ENCODE results near the gene ATP4B. TPM values are rescaled to one million over a fixed set of nuclear protein-coding genes. Genes with fewer than 3 reads are reported as not detected.

The ATP4B gene
- total and polyA plus RNA-seq, 2 donors (not counting 3 experiments of a cell fraction or from before 2014, with no cell fraction given) = 0.06 TPM; not detected in 1

GRCh38 chr13:113629866-113630265, 28.1 kb downstream of the ATP4B start:
- intact Hi-C loops (cut with micrococcal nuclease) = no loop called here
- Histone ChIP-seq H3K4me2 (ENCODE audit: insufficient read depth, low read length) (no peak overlapping the region), H3K36me3 (ENCODE audit: control insufficient read depth in 2 of 2, extremely low read depth in 1 of 2, insufficient read depth in 2 of 2, low read length in 2 of 2) (peaks cover 3 to 26% of the 10 kb centered on the region in 2 experiments)

More at GRCh38 chr13:113629866-113630265, 28.1 kb downstream of the ATP4B start:
- FAIRE-seq (no peak), DNase-seq (ENCODE audit: low read depth, low spot score) (no peak)
- Histone ChIP-seq H4K20me1 (replicated peaks; ENCODE audit: control insufficient read depth, extremely low read depth, insufficient read depth, low read length) (no peaks in the 10 kb centered on the region), H3K27ac (ENCODE audit: insufficient read depth, low read depth, low read length) (no peak overlapping the region), H3K79me2 (ENCODE audit: control insufficient read depth, insufficient read depth, low read length) (peaks cover 57% of the 10 kb centered on the region), H3K9me1 (replicated peaks; ENCODE audit: control insufficient read depth, extremely low read depth, insufficient read depth, low read length) (no peaks in the 10 kb centered on the region), H3K4me1 (ENCODE audit: control insufficient read depth, extremely low read depth, insufficient read depth, low read length) (peaks cover 7% of the 10 kb centered on the region), H3K27me3 (ENCODE audit: control insufficient read depth in 2 of 2, insufficient read depth in 2 of 2, low read length in 2 of 2) (no peaks in the 10 kb centered on the region), H3K4me3 (replicated peaks in 1 of 3; ENCODE audit: insufficient read depth in 1 of 3, low read depth in 1 of 3, low read length in 3 of 3) (no peak overlapping the region), H3K9me3 (replicated peaks; ENCODE audit: control insufficient read depth, insufficient read depth, low read length) (no peaks in the 10 kb centered on the region), H2AFZ (ENCODE audit: low read depth, low read length) (no peak overlapping the region), H3K9ac (replicated peaks; ENCODE audit: extremely low read depth, insufficient read depth, low read length) (no peak overlapping the region)
- TF ChIP-seq POLR2AphosphoS5 (IDR thresholded peaks at IDR 0.05; ENCODE audit: insufficient read depth, low read depth, low read length) = no peak
- no peak for TF ChIP-seq MAX (IDR thresholded peaks at IDR 0.05; ENCODE audit: insufficient read depth, insufficient read length)
- no peak for TF ChIP-seq MYC (IDR thresholded peaks at IDR 0.05; ENCODE audit: low read depth, low read length)
- no peak for TF ChIP-seq EZH2 (IDR thresholded peaks at IDR 0.05; ENCODE audit: borderline replicate concordance, low read depth, low read length, severe bottlenecking)
- no peak for TF ChIP-seq POLR2A (IDR thresholded peaks at IDR 0.05; ENCODE audit: low read depth, low read length)
- no peak for TF ChIP-seq CTCF (IDR thresholded peaks at IDR 0.05; ENCODE audit: extremely low read depth in 1 of 2, insufficient read depth in 1 of 2, low read depth in 1 of 2, low read length in 2 of 2)
- no peak for TF ChIP-seq GATA2 (IDR thresholded peaks at IDR 0.05; ENCODE audit: insufficient read depth, insufficient read length, low read depth, low read length)
- no peak for TF ChIP-seq JUN (IDR thresholded peaks at IDR 0.05; ENCODE audit: borderline replicate concordance, insufficient read depth, insufficient read length, low read depth)
- no peak for TF ChIP-seq FOS (IDR thresholded peaks at IDR 0.05; ENCODE audit: borderline replicate concordance, insufficient read depth, low read length)
- ChIA-PET POLR2A (no interaction called here), CTCF (no interaction called here)
- no TSS peak for BruUV-seq (replicated peaks)
- dilution Hi-C loops (cut with MboI; ENCODE audit: extremely low pct_ligation_motif_present, low sequenced_read_pairs) = no loop called here

All from endothelial cell of umbilical vein (primary cell).